IMR-90 (cell line): Measurements from ENCODE around the gene NKAIN2. TPM values are rescaled to one million over a fixed set of nuclear protein-coding genes. Genes with fewer than 3 reads are reported as not detected.
A peak's percentile ranks its signal among the peaks of the same experiment; 100 is the strongest.

Source experiments
- ATAC-seq: fragments of 200-7000 bp; cut with Tn5 transposase; 2 replicates; pipeline ENCODE4 v1.9.1; 2020; ENCODE audit warnings: low read depth, mild to moderate bottlenecking, moderate library complexity
- BruUV-seq: library from RNA; stranded (reverse); fragments of 400-500 nt; replicated peaks from 2 replicates; lab custom pipeline; 2021; lab: Mats Ljungman, UMichigan
- CTCF ChIA-PET: fragments of 300-600 bp; formaldehyde crosslinking; extraction: SDS; loops from one replicate; lab custom pipeline; 2021; ENCODE audit warnings: antibody characterized with exemption; lab: Yijun Ruan, JAX
- POLR2A ChIA-PET: fragments of 300-600 bp; sonication (Branson Sonifier 250); formaldehyde crosslinking; loops from one replicate; lab custom pipeline; 2022; ENCODE audit warnings: antibody characterized with exemption; ENCODE audit not compliant: unreplicated experiment; lab: Charles Lee
- DNase-seq: peaks from one replicate; pipeline ENCODE4 v3.0.0; 2013
- H2AFZ ChIP-seq: replicated peaks from 2 replicates; pipeline ENCODE3; 2013; ENCODE audit warnings: low read length, mild to moderate bottlenecking; ENCODE audit not compliant: poor library complexity
- H2AK5ac ChIP-seq: 2 replicates; pipeline ENCODE4 v1.6.1; 2013; ENCODE audit warnings: low read depth, low read length, inconsistent platforms
- H2AK9ac ChIP-seq: replicated peaks from 2 replicates; pipeline ENCODE3; 2013; ENCODE audit warnings: mild to moderate bottlenecking, low read depth, low read length, moderate library complexity; ENCODE audit not compliant: poor library complexity
- H2BK120ac ChIP-seq: 2 replicates; pipeline ENCODE4 v1.6.1; 2013; ENCODE audit warnings: low read depth, low read length, inconsistent platforms
- H2BK15ac ChIP-seq: 3 replicates; pipeline ENCODE4 v1.6.1; 2013; ENCODE audit warnings: low read depth, low read length, inconsistent platforms
- H2BK20ac ChIP-seq: 2 replicates; pipeline ENCODE4 v1.6.1; 2013; ENCODE audit warnings: low read depth, mild to moderate bottlenecking, inconsistent platforms, low read length, moderate library complexity
- H2BK5ac ChIP-seq: 2 replicates; pipeline ENCODE4 v1.6.1; 2013; ENCODE audit warnings: mild to moderate bottlenecking, low read depth, low read length, inconsistent platforms; ENCODE audit not compliant: poor library complexity, severe bottlenecking
- H3K14ac ChIP-seq: replicated peaks from 2 replicates; pipeline ENCODE4 v1.6.1; 2013; ENCODE audit warnings: low read depth, low read length, inconsistent platforms
- H3K18ac ChIP-seq: 2 replicates; pipeline ENCODE4 v1.6.1; 2013; ENCODE audit warnings: low read depth, low read length, control low read depth
- H3K23ac ChIP-seq: 2 replicates; pipeline ENCODE4 v1.6.1; 2013; ENCODE audit warnings: low read depth, low read length, inconsistent platforms
- H3K27ac ChIP-seq: 2 replicates; pipeline ENCODE4 v1.5.1; 2013; ENCODE audit warnings: mild to moderate bottlenecking, control low read depth, low read length; ENCODE audit not compliant: insufficient read depth
- H3K27me3 ChIP-seq: 2 replicates; pipeline ENCODE4 v1.6.1; 2013; ENCODE audit warnings: low read length; ENCODE audit not compliant: control insufficient read depth, insufficient read depth
- H3K36me3 ChIP-seq: 2 replicates; pipeline ENCODE4 v1.6.1; 2013; ENCODE audit warnings: low read length, mixed read lengths; ENCODE audit not compliant: control insufficient read depth, insufficient read depth
- H3K4ac ChIP-seq: 2 replicates; pipeline ENCODE4 v1.6.1; 2013; ENCODE audit warnings: low read depth, low read length, inconsistent platforms
- H3K4me1 ChIP-seq: 2 replicates; pipeline ENCODE4 v1.6.1; 2013; ENCODE audit warnings: low read length, mixed read lengths; ENCODE audit not compliant: control insufficient read depth, insufficient read depth
- H3K4me2 ChIP-seq: 2 replicates; pipeline ENCODE4 v1.6.1; 2013; ENCODE audit warnings: low read depth, mild to moderate bottlenecking, control low read depth, low read length, moderate library complexity
- H3K4me3 ChIP-seq: 2 replicates; pipeline ENCODE4 v1.5.1; 2013; ENCODE audit warnings: low read depth, mild to moderate bottlenecking, control low read depth, low read length, moderate library complexity; ENCODE audit not compliant: insufficient read depth
- H3K56ac ChIP-seq: 2 replicates; pipeline ENCODE4 v1.6.1; 2013; ENCODE audit warnings: low read length, inconsistent platforms; ENCODE audit not compliant: insufficient read depth; ENCODE audit errors: extremely low read depth
- H3K79me1 ChIP-seq, 2 experiments: 2 replicates each; pipeline ENCODE4 v1.6.1; 2013; ENCODE audit warnings: low read length in 2 of 2, inconsistent platforms in 1 of 2, low read depth in 1 of 2
- H3K9ac ChIP-seq: 2 replicates; pipeline ENCODE4 v1.6.1; 2013; ENCODE audit warnings: low read depth, low read length, control low read depth
- H3K9me1 ChIP-seq: 2 replicates; pipeline ENCODE4 v1.6.1; 2013; ENCODE audit warnings: low read length, inconsistent platforms; ENCODE audit not compliant: insufficient read depth
- H3K9me3 ChIP-seq: 2 replicates; pipeline ENCODE4 v1.6.1; 2013; ENCODE audit warnings: low read length; ENCODE audit not compliant: control insufficient read depth, insufficient read depth
- H4K20me1 ChIP-seq: 2 replicates; pipeline ENCODE4 v1.6.1; 2013; ENCODE audit warnings: low read length, inconsistent platforms; ENCODE audit not compliant: insufficient read depth
- H4K5ac ChIP-seq: 2 replicates; pipeline ENCODE4 v1.6.1; 2013; ENCODE audit warnings: mild to moderate bottlenecking, low read depth, low read length, control low read depth
- H4K8ac ChIP-seq, 2 experiments: 2 replicates each; pipeline ENCODE4 v1.6.1; 2013; ENCODE audit warnings: low read depth in 2 of 2, low read length in 2 of 2, control low read depth in 1 of 2, inconsistent platforms in 1 of 2
- H4K91ac ChIP-seq: 2 replicates; pipeline ENCODE4 v1.6.1; 2013; ENCODE audit warnings: low read depth, low read length, inconsistent platforms; ENCODE audit not compliant: insufficient read depth
- CTCF ChIP-seq: conservative IDR thresholded peaks from 2 replicates; pipeline ENCODE4 v1.5.1; 2012; ENCODE audit warnings: mild to moderate bottlenecking, low read depth, low read length, improper control_type of control experiment
- RFX5 ChIP-seq: IDR thresholded peaks from 2 replicates; pipeline ENCODE4 v1.8.0; 2012; ENCODE audit warnings: low read depth, mild to moderate bottlenecking, low read length, moderate library complexity
- WGBS, 2 experiments: methylation state at CpG; one replicate each; pipeline versions ENCODE4 v1.1.5 to v1.1.7; 2013; ENCODE audit warnings: missing lambda C conversion rate in 2 of 2; ENCODE audit not compliant: insufficient read length in 1 of 2; ENCODE audit errors: extremely low coverage in 2 of 2; 5-methylcytosine and 5-hydroxymethylcytosine counted together
- dilution Hi-C: fragments of 300-500 bp; cut with HindIII; formaldehyde crosslinking; loops from one replicate; pipeline ENCODE4 v1.14.3; 2018; ENCODE audit warnings: low sequenced_read_pairs; ENCODE audit not compliant: unreplicated experiment
- in situ Hi-C: fragments of 300-500 bp; cut with MboI; formaldehyde crosslinking; loops from 3 replicates; pipeline ENCODE4 v1.14.3; 2019; ENCODE audit warnings: low sequenced_read_pairs, inconsistent platforms, mixed read lengths
- intact Hi-C: fragments of 100-400 bp; cut with micrococcal nuclease; formaldehyde crosslinking; loops from 2 replicates; pipeline ENCODE4 v1.10.0; 2022
- polyA plus RNA-seq, 3 experiments: library from polyadenylated mRNA; depleted of rRNA; stranded (reverse); fragments of >200 nt; gene quantifications; 2 replicates each; pipeline ENCODE4 v1.2.3, GENCODE V29; 2012; ENCODE audit warnings: low replicate concordance in 1 of 3
- total RNA-seq: library from RNA; depleted of rRNA; stranded (reverse); fragments of >200 nt; gene quantifications from 2 replicates; pipeline ENCODE4 v1.2.3, GENCODE V29; 2012

NKAIN2 gene
- total and polyA plus RNA-seq, 2 of the 4 experiments (the other 2 are of a cell fraction), result not detected

DNA sequence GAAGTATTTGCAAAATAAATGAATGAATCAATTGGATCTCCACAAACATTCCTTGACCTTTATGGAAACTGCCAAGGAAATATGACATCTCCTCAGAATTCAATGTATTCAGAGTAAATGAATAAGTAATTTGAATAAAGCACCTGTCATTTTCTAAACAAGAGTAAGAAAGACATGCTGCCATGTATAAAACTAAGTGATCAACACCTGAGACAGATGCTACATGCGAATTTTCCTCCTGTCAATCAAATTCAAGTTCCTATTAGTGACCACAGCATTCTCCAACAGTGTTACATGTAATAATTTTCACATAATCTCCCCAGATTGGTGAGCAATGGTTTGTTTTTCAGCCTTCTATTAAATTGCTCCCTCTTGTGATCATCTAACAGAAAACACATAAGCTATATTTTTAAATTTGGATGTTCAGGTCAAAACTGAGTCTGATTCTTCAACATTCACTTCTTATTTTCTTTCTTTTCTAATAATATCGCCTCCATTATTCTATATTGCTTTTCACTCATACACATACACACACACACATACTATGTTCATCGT, 995.4 kb downstream of the NKAIN2 start:
- in situ Hi-C loops, result no loop called here
- dilution Hi-C loops, result no loop called here
- no peaks in the 10 kb centered on the region for H4K20me1 ChIP-seq
- H2AK9ac ChIP-seq, result no peak overlapping the region
- no peak overlapping the region for H3K4me2 ChIP-seq
- CTCF ChIA-PET, result no interaction called here
- POLR2A ChIA-PET, result no interaction called here
- no CpG with 5 or more reads among the region's 3 CpGs for WGBS, 2 experiments
- H3K9ac ChIP-seq, result no peak overlapping the region
- H3K23ac ChIP-seq, result no peak overlapping the region
- H3K9me3 ChIP-seq, result no peaks in the 10 kb centered on the region
- H3K14ac ChIP-seq, result no peak overlapping the region
- no peak overlapping the region for H2BK5ac ChIP-seq
- no peak overlapping the region for H3K27ac ChIP-seq
- H2BK120ac ChIP-seq, result no peak overlapping the region
- no peak overlapping the region for H3K4ac ChIP-seq
- H3K36me3 ChIP-seq, result no peaks in the 10 kb centered on the region
- no peak overlapping the region for H2AK5ac ChIP-seq
- DNase-seq (no peak), ATAC-seq (no peak)
- no peak overlapping the region for H3K18ac ChIP-seq
- H4K91ac ChIP-seq, result no peak overlapping the region
- H3K79me1 ChIP-seq, result no peaks in the 10 kb centered on the region
- H2AFZ ChIP-seq, result no peak overlapping the region
- no peak overlapping the region for H4K5ac ChIP-seq
- TF ChIP-seq CTCF, result peak; percentile 19; the same call in 1 of the 2 replicates
- TF ChIP-seq RFX5, result no peak
- intact Hi-C loops, result no loop called here
- H3K4me1 ChIP-seq, result no peaks in the 10 kb centered on the region
- H3K4me3 ChIP-seq, result no peak overlapping the region
- no peaks in the 10 kb centered on the region for H3K9me1 ChIP-seq
- no peak overlapping the region for H4K8ac ChIP-seq
- BruUV-seq, result no TSS peak
- H2BK15ac ChIP-seq, result no peak overlapping the region
- no peak overlapping the region for H3K56ac ChIP-seq
- no peak overlapping the region for H2BK20ac ChIP-seq
- no peaks in the 10 kb centered on the region for H3K27me3 ChIP-seq
